ENCODE data around the gene PCID2. TPM values are rescaled to one million over a fixed set of nuclear protein-coding genes. Genes with fewer than 3 reads are reported as not detected.

PCID2 gene
- total and polyA plus RNA-seq, 2 of the 13 experiments (the other 11 are each of a cell fraction or from before 2014, with no cell fraction given): 65.0 to 111 TPM

GRCh38 chr13:113243847-113244246 lies 35.4 kb upstream of the PCID2 start:
- Histone ChIP-seq H3K9ac (ENCODE audit: insufficient read depth, low read depth, low read length) (no peak overlapping the region), H3K4me1 (ENCODE audit: insufficient read depth, low read length) (no peaks in the 10 kb centered on the region), H3K4me2 (ENCODE audit: low read depth, low read length) (no peak overlapping the region), H3K4me3 (replicated peaks in 1 of 3; ENCODE audit: insufficient read depth in 1 of 3, low read depth in 2 of 3, low read length in 3 of 3) (no peak overlapping the region), H2AFZ (ENCODE audit: low read length) (no peak overlapping the region), H3K27ac (ENCODE audit: extremely low read length, insufficient read depth, low read length) (no peak overlapping the region), H3K36me3 (replicated peaks in 1 of 2; ENCODE audit: control insufficient read depth in 1 of 2, insufficient read depth in 2 of 2, low read length in 2 of 2) (peaks cover 20 to 92% of the 10 kb centered on the region in 2 experiments), H3K9me3 (ENCODE audit: low read length) (no peaks in the 10 kb centered on the region), H3K79me2 (ENCODE audit: insufficient read depth, low read length) (no peaks in the 10 kb centered on the region), H4K20me1 (ENCODE audit: insufficient read depth, low read length) (no peaks in the 10 kb centered on the region), H3K27me3 (ENCODE audit: control insufficient read depth in 1 of 2, insufficient read depth in 2 of 2, low read length in 2 of 2) (no peaks in the 10 kb centered on the region)
- no TSS peak for BruUV-seq (replicated peaks)
- intact Hi-C loops (cut with micrococcal nuclease; ENCODE audit: unreplicated experiment): no loop called here
- FAIRE-seq (no peak), DNase-seq (ENCODE audit: low spot score) (no peak), ATAC-seq (no peak)
- 98% methylated on average over 4 of the region's 6 CpGs for WGBS (ENCODE audit: low lambda C conversion rate)
- in situ Hi-C loops (cut with HindIII; ENCODE audit: extremely low pct_ligation_motif_present, low pct_unique_long_range_greater_than_20kb): no loop called here
- POLR2A ChIA-PET: no interaction called here
- CTCF ChIA-PET (ENCODE audit: low intra/inter-chr PET ratio, low total read pairs): no interaction called here
- TF ChIP-seq HMGXB4 (CRISPR knock-in tag; IDR thresholded peaks at IDR 0.05; ENCODE audit: borderline replicate concordance in 1 of 2, low read depth in 1 of 2) (no peak), ZNF703 (CRISPR knock-in tag; IDR thresholded peaks at IDR 0.05; ENCODE audit: borderline replicate concordance) (no peak), ZNF17 (CRISPR knock-in tag; IDR thresholded peaks at IDR 0.05) (no peak), ZNF503 (CRISPR knock-in tag; IDR thresholded peaks at IDR 0.05) (no peak), ZZZ3 (CRISPR knock-in tag; IDR thresholded peaks at IDR 0.05; ENCODE audit: borderline replicate concordance) (no peak), ZXDC (CRISPR knock-in tag; IDR thresholded peaks at IDR 0.05) (no peak)

Measured in HepG2 (cell line).